NCI-H1092 (cell line): ENCODE measurements around the gene HIPK2.

ENCODE experiments used
- DNase-seq: peaks from one replicate; lab custom pipeline; 2025; lab: John Stamatoyannopoulos, UW

Gene HIPK2

GRCh38 chr7:139735466-139735865 lies 42.3 kb downstream of the HIPK2 start:
- DNase-seq = no peak

- DNase-seq = no peak
Measured at GRCh38 chr7:139734395-139734794, 43.4 kb downstream of the HIPK2 start.

GRCh38 chr7:139733751-139734150 lies 44.0 kb downstream of the HIPK2 start:
- no peak for DNase-seq

GRCh38 chr7:139732471-139733167 lies 45.2 kb downstream of the HIPK2 start:
- DNase-seq = no peak

GRCh38 chr7:139731802-139732470 lies 45.9 kb downstream of the HIPK2 start:
- no peak for DNase-seq

GRCh38 chr7:139730746-139731612 lies 46.8 kb downstream of the HIPK2 start:
- DNase-seq = no peak

GRCh38 chr7:139728203-139728602 lies 49.6 kb downstream of the HIPK2 start:
- DNase-seq = no peak

GRCh38 chr7:139727151-139727705 lies 50.6 kb downstream of the HIPK2 start:
- no peak for DNase-seq

- DNase-seq = no peak
Measured at GRCh38 chr7:139726485-139726869, 51.3 kb downstream of the HIPK2 start.

- DNase-seq = no peak
Measured at GRCh38 chr7:139725858-139726484, 51.8 kb downstream of the HIPK2 start.

GRCh38 chr7:139725077-139725476 lies 52.7 kb downstream of the HIPK2 start:
- no peak for DNase-seq

GRCh38 chr7:139722604-139723003 lies 55.2 kb downstream of the HIPK2 start:
- DNase-seq = no peak

GRCh38 chr7:139721821-139722220 lies 56.0 kb downstream of the HIPK2 start:
- no peak for DNase-seq

GRCh38 chr7:139721417-139721816 lies 56.4 kb downstream of the HIPK2 start:
- no peak for DNase-seq

GRCh38 chr7:139720705-139721231 lies 57.0 kb downstream of the HIPK2 start:
- DNase-seq = peak; percentile 28

GRCh38 chr7:139720186-139720585 lies 57.6 kb downstream of the HIPK2 start:
- DNase-seq = no peak

GRCh38 chr7:139718859-139719258 lies 58.9 kb downstream of the HIPK2 start:
- no peak for DNase-seq

GRCh38 chr7:139718141-139718540 lies 59.7 kb downstream of the HIPK2 start:
- DNase-seq = no peak

GRCh38 chr7:139716156-139716942 lies 61.4 kb downstream of the HIPK2 start:
- no peak for DNase-seq

- no peak for DNase-seq
Measured at GRCh38 chr7:139715194-139715815, 62.5 kb downstream of the HIPK2 start.
